Breast epithelium (tissue), 4 donors: ENCODE measurements around the gene HEPH. TPM values are rescaled to one million over a fixed set of nuclear protein-coding genes. Genes with fewer than 3 reads are reported as not detected.
"Not testable (repeated sequence)": the region's sequence is repeated elsewhere in the genome, so short reads cannot be mapped to it uniquely, and the experiment has no call there.

Experiments
- DNase-seq, 2 donors: peaks; one replicate each; pipeline ENCODE4 v3.0.0-alpha.2; 2019; ENCODE audit warnings: low spot score in 2 of 2
- H3K27ac ChIP-seq, 2 donors: fragments of 200-600 bp; sonication (generic) in 1 of 2; one replicate each; pipeline ENCODE4 v1.5.1; 2016 to 2019; ENCODE audit warnings: mild to moderate bottlenecking in 1 of 2
- H3K27me3 ChIP-seq, 2 donors: fragments of 200-600 bp; sonication (generic) in 1 of 2; one replicate each; pipeline versions ENCODE4 v1.5.1 to v1.6.0; 2017 to 2019; ENCODE audit warnings: control low read depth in 1 of 2, mild to moderate bottlenecking in 1 of 2
- H3K36me3 ChIP-seq: fragments of 200-600 bp; one replicate; pipeline ENCODE4 v1.5.1; 2019
- H3K4me1 ChIP-seq, 2 donors: fragments of 200-600 bp; sonication (generic); one replicate each; pipeline ENCODE4 v1.5.1; 2016 to 2019; ENCODE audit warnings: control low read depth in 1 of 2
- H3K4me3 ChIP-seq, 3 donors: fragments of 200-600 bp; sonication (generic); 1 replicate in 2 of 3; 2 replicates in 1 of 3; pipeline ENCODE4 v1.5.1; 2016 to 2019; ENCODE audit warnings: mild to moderate bottlenecking in 3 of 3, moderate library complexity in 2 of 3
- H3K9me3 ChIP-seq, 2 donors: fragments of 200-600 bp; sonication (generic) in 1 of 2; one replicate each; pipeline ENCODE4 v1.5.1; 2016 to 2019; ENCODE audit warnings: control low read depth in 1 of 2
- CTCF ChIP-seq, 3 donors: fragments of 450-650 bp; IDR thresholded peaks; one replicate each; pipeline ENCODE4 v1.5.1; 2016 to 2017; ENCODE audit warnings: antibody characterized with exemption in 3 of 3, mild to moderate bottlenecking in 3 of 3, moderate library complexity in 3 of 3
- POLR2A ChIP-seq: fragments of 450-650 bp; IDR thresholded peaks from one replicate; pipeline ENCODE4 v1.6.1; 2016; ENCODE audit warnings: antibody characterized with exemption, mild to moderate bottlenecking, moderate library complexity
- POLR2AphosphoS5 ChIP-seq, 3 donors: sonication (generic); formaldehyde crosslinking; IDR thresholded peaks; one replicate each; pipeline ENCODE4 v1.6.1; 2017; ENCODE audit warnings: antibody characterized with exemption in 3 of 3
- intact Hi-C: fragments of 100-400 bp; cut with DNase I; formaldehyde crosslinking; loops from one replicate; pipeline ENCODE4 v1.15.1; 2023; ENCODE audit warnings: low total_unique reads
- total RNA-seq, 3 donors: library from RNA; depleted of rRNA; stranded (reverse); fragments of >200 nt; gene quantifications; one replicate each; pipeline ENCODE4 v1.1.0, GENCODE V29; 2016

The HEPH gene
- total RNA-seq, 3 donors from 2014 or later: 8.8 to 13.9 (median 11.1) TPM

- Histone ChIP-seq H3K27me3 (peaks cover 0 to 5% of the 10 kb centered on the region in 2 donors), H3K4me3 (no peak overlapping the region), H3K36me3 (no peaks in the 10 kb centered on the region), H3K4me1 (no peaks in the 10 kb centered on the region), H3K9me3 (no peaks in the 10 kb centered on the region), H3K27ac (no peak overlapping the region)
- TF ChIP-seq CTCF (IDR thresholded peaks at IDR 0.05) (no peak), POLR2AphosphoS5 (IDR thresholded peaks at IDR 0.05) (no peak), POLR2A (no peak)
- no peak for DNase-seq
- intact Hi-C loops: no loop called here
Measured at GRCh38 chrX:66221856-66222255, 57.8 kb downstream of the HEPH start.

GRCh38 chrX:66232296-66232695 lies 68.2 kb downstream of the HEPH start:
- TF ChIP-seq POLR2AphosphoS5 (IDR thresholded peaks at IDR 0.05) (no peak), CTCF (IDR thresholded peaks at IDR 0.05) (no peak), POLR2A (no peak)
- H3K9me3 ChIP-seq: peaks cover 0 to 23% of the 10 kb centered on the region in 2 donors

GRCh38 chrX:66233209-66233608 lies 69.2 kb downstream of the HEPH start:
- H3K4me1 ChIP-seq: no peaks in the 10 kb centered on the region
- peaks cover 0 to 3% of the 10 kb centered on the region in 2 donors for H3K27me3 ChIP-seq
- DNase-seq: no peak
- H3K9me3 ChIP-seq: peaks cover 0 to 16% of the 10 kb centered on the region in 2 donors
- no peak overlapping the region for H3K4me3 ChIP-seq
- H3K36me3 ChIP-seq: no peaks in the 10 kb centered on the region
- H3K27ac ChIP-seq: no peak overlapping the region
- no peak for TF ChIP-seq POLR2AphosphoS5 (IDR thresholded peaks at IDR 0.05)
- TF ChIP-seq CTCF (IDR thresholded peaks at IDR 0.05): no peak
- TF ChIP-seq POLR2A: no peak
- intact Hi-C loops: loop anchor here (5.0 kb wide), 1 partner anchor 229 kb away; no protein-coding TSS in a partner anchor

More at GRCh38 chrX:66232296-66232695, 68.2 kb downstream of the HEPH start:
- Histone ChIP-seq H3K27me3 (no peaks in the 10 kb centered on the region), H3K4me3 (no peak overlapping the region), H3K36me3 (no peaks in the 10 kb centered on the region), H3K4me1 (no peaks in the 10 kb centered on the region), H3K27ac (no peak overlapping the region)
- DNase-seq: no peak
- intact Hi-C loops: loop anchor here (5.0 kb wide), 1 partner anchor 230 kb away; no protein-coding TSS in a partner anchor

GRCh38 chrX:66233904-66234303 lies 69.9 kb downstream of the HEPH start:
- H3K36me3 ChIP-seq, H3K4me3 ChIP-seq, H3K27ac ChIP-seq, DNase-seq, H3K4me1 ChIP-seq, H3K27me3 ChIP-seq: not testable (repeated sequence)
- intact Hi-C loops: loop anchor here (5.0 kb wide), 1 partner anchor 228 kb away; no protein-coding TSS in a partner anchor
- H3K9me3 ChIP-seq: peaks cover 0 to 16% of the 10 kb centered on the region in 2 donors

GRCh38 chrX:66255359-66255967 lies 91.4 kb downstream of the HEPH start:
- Histone ChIP-seq H3K4me1 (no peaks in the 10 kb centered on the region), H3K36me3 (no peaks in the 10 kb centered on the region), H3K9me3 (no peaks in the 10 kb centered on the region), H3K4me3 (no peak overlapping the region), H3K27ac (no peak overlapping the region), H3K27me3 (peaks cover 0 to 18% of the 10 kb centered on the region in 2 donors)
- DNase-seq: no peak
- intact Hi-C loops: no loop called here
- TF ChIP-seq POLR2AphosphoS5 (IDR thresholded peaks at IDR 0.05) (no peak), CTCF (IDR thresholded peaks at IDR 0.05) (no peak), POLR2A (no peak)
